ENCODE results near the gene SRF. TPM values are rescaled to one million over a fixed set of nuclear protein-coding genes. Genes with fewer than 3 reads are reported as not detected.

The SRF gene
- total and polyA plus RNA-seq, 4 donors, result 2.0 to 11.7 (median 7.1) TPM

Other genes with a start within 250 kb of the SRF start
- gene CNPY3, start 241.8 kb upstream of the SRF start, total RNA-seq, result 10 to 100 TPM; 17.2 to 18.0 TPM
- 10 to 100 TPM; 36.5 to 41.0 TPM for gene CNPY3, start 241.8 kb upstream of the SRF start, polyA plus RNA-seq
- gene GNMT, start 210.5 kb upstream of the SRF start, total RNA-seq, result 100 to 1,000 TPM in 1 of 2 donors, 10 to 100 TPM in 1; 10.5 to 140 TPM
- gene GNMT, start 210.5 kb upstream of the SRF start, polyA plus RNA-seq, result 100 to 1,000 TPM; 119 to 163 TPM
- 10 to 100 TPM; 15.1 to 20.7 TPM for gene PEX6, start 192.1 kb upstream of the SRF start, total RNA-seq
- 10 to 100 TPM in 1 of 2 donors, 1 to 10 TPM in 1; 5.4 to 15.4 TPM for gene PEX6, start 192.1 kb upstream of the SRF start, polyA plus RNA-seq
- gene PPP2R5D, start 186.7 kb upstream of the SRF start, total RNA-seq, result 10 to 100 TPM; 12.9 to 13.9 TPM
- gene PPP2R5D, start 186.7 kb upstream of the SRF start, polyA plus RNA-seq, result 10 to 100 TPM in 1 of 2 donors, 1 to 10 TPM in 1; 6.7 to 13.5 TPM
- 10 to 100 TPM; 10.7 to 24.0 TPM for gene MEA1, start 157.3 kb upstream of the SRF start, total RNA-seq
- gene MEA1, start 157.3 kb upstream of the SRF start, polyA plus RNA-seq, result 10 to 100 TPM; 37.2 to 50.3 TPM
- gene KLHDC3, start 157.0 kb upstream of the SRF start, total RNA-seq, result 10 to 100 TPM; 51.2 to 66.5 TPM
- 10 to 100 TPM; 30.9 to 49.9 TPM for gene KLHDC3, start 157.0 kb upstream of the SRF start, polyA plus RNA-seq
- gene RRP36, start 149.6 kb upstream of the SRF start, total RNA-seq, result 10 to 100 TPM; 23.4 to 33.4 TPM
- gene RRP36, start 149.6 kb upstream of the SRF start, polyA plus RNA-seq, result 10 to 100 TPM; 26.0 to 26.4 TPM
- 10 to 100 TPM; 10.3 to 10.4 TPM for gene CUL7, start 117.4 kb upstream of the SRF start, total RNA-seq
- 1 to 10 TPM; 2.2 to 5.2 TPM for gene CUL7, start 117.4 kb upstream of the SRF start, polyA plus RNA-seq
- 10 to 100 TPM; 19.6 to 23.8 TPM for gene MRPL2, start 111.8 kb upstream of the SRF start, total RNA-seq
- 10 to 100 TPM; 65.6 to 73.9 TPM for gene MRPL2, start 111.8 kb upstream of the SRF start, polyA plus RNA-seq
- 10 to 100 TPM; 33.2 to 97.0 TPM for gene KLC4, start 111.6 kb upstream of the SRF start, total RNA-seq
- gene KLC4, start 111.6 kb upstream of the SRF start, polyA plus RNA-seq, result 10 to 100 TPM; 44.4 to 47.4 TPM
- gene PTK7, start 95.0 kb upstream of the SRF start, total RNA-seq, result 10 to 100 TPM in 1 of 2 donors, 1 to 10 TPM in 1; 1.8 to 10.5 TPM
- gene PTK7, start 95.0 kb upstream of the SRF start, polyA plus RNA-seq, result under 1 TPM; 0.67 to 0.76 TPM
- gene CUL9, start 10.9 kb downstream of the SRF start, total RNA-seq, result 10 to 100 TPM in 1 of 2 donors, 1 to 10 TPM in 1; 7.5 to 21.8 TPM
- gene CUL9, start 10.9 kb downstream of the SRF start, polyA plus RNA-seq, result 1 to 10 TPM; 6.5 to 7.5 TPM
- 10 to 100 TPM; 53.2 to 59.8 TPM for gene DNPH1, start 58.2 kb downstream of the SRF start, total RNA-seq
- 100 to 1,000 TPM; 147 to 195 TPM for gene DNPH1, start 58.2 kb downstream of the SRF start, polyA plus RNA-seq
- 1 to 10 TPM in 1 of 2 donors, under 1 TPM in 1; 0.14 to 1.2 TPM for gene TTBK1, start 72.2 kb downstream of the SRF start, total RNA-seq
- gene TTBK1, start 72.2 kb downstream of the SRF start, polyA plus RNA-seq, result under 1 TPM; 0.18 to 0.70 TPM
- 100 to 1,000 TPM; 143 to 495 TPM for gene SLC22A7, start 127.0 kb downstream of the SRF start, total RNA-seq
- 100 to 1,000 TPM; 172 to 284 TPM for gene SLC22A7, start 127.0 kb downstream of the SRF start, polyA plus RNA-seq
- gene CRIP3, start 137.6 kb downstream of the SRF start, total RNA-seq, result 1 to 10 TPM; 1.1 to 1.6 TPM
- gene CRIP3, start 137.6 kb downstream of the SRF start, polyA plus RNA-seq, result 1 to 10 TPM; 3.2 to 9.5 TPM
- gene ZNF318, start 198.4 kb downstream of the SRF start, total RNA-seq, result 1 to 10 TPM; 4.4 to 9.1 TPM
- 1 to 10 TPM; 3.6 to 4.0 TPM for gene ZNF318, start 198.4 kb downstream of the SRF start, polyA plus RNA-seq

Measured in liver (tissue), 4 donors.